OCI-LY1 (cell line): Measurements from ENCODE around the gene RRP1B.

Experiments used
- H2AFZ ChIP-seq: fragments of 200-600 bp; sonication (generic), shearing (Covaris generic); 2 replicates; pipeline ENCODE4 v1.6.0; 2014; ENCODE audit warnings: antibody characterized with exemption, mild to moderate bottlenecking, low read length
- H3F3A ChIP-seq: fragments of 200-600 bp; sonication (generic), shearing (Covaris generic); 2 replicates; pipeline ENCODE4 v1.6.0; 2014; ENCODE audit warnings: mild to moderate bottlenecking, antibody characterized with exemption, low read length, moderate library complexity; ENCODE audit not compliant: insufficient read depth
- H3K27ac ChIP-seq: fragments of 200-600 bp; sonication (generic); 2 replicates; pipeline ENCODE4 v1.5.1; 2014; ENCODE audit warnings: low read length, mixed run types, mild to moderate bottlenecking, low read depth; ENCODE audit not compliant: poor library complexity, severe bottlenecking
- H3K27me3 ChIP-seq: fragments of 200-600 bp; sonication (generic); 2 replicates; pipeline ENCODE4 v1.6.0; 2014; ENCODE audit warnings: antibody characterized with exemption, mild to moderate bottlenecking, low read length, moderate library complexity; ENCODE audit not compliant: insufficient read depth
- H3K36me3 ChIP-seq: fragments of 200-600 bp; sonication (generic); 2 replicates; pipeline ENCODE4 v1.6.1; 2014; ENCODE audit warnings: mild to moderate bottlenecking, antibody characterized with exemption, low read length, moderate library complexity, mixed read lengths; ENCODE audit not compliant: insufficient read depth
- H3K4me1 ChIP-seq: fragments of 200-600 bp; sonication (generic); 2 replicates; pipeline ENCODE4 v1.5.1; 2014; ENCODE audit warnings: mild to moderate bottlenecking, low read length, moderate library complexity; ENCODE audit not compliant: insufficient read depth, severe bottlenecking
- H3K4me2 ChIP-seq: fragments of 200-600 bp; sonication (generic), shearing (Covaris generic); 2 replicates; pipeline ENCODE4 v1.6.1; 2014; ENCODE audit warnings: low read length
- H3K4me3 ChIP-seq: fragments of 200-600 bp; sonication (generic); 2 replicates; pipeline ENCODE4 v1.5.1; 2014; ENCODE audit warnings: low read length, low read depth, mild to moderate bottlenecking, mixed read lengths; ENCODE audit not compliant: poor library complexity, severe bottlenecking
- H3K79me2 ChIP-seq: fragments of 200-600 bp; shearing (Covaris generic); 2 replicates; pipeline ENCODE4 v1.6.1; 2016; ENCODE audit warnings: mixed run types, low read length, mixed read lengths; ENCODE audit not compliant: insufficient read depth
- H3K9ac ChIP-seq: fragments of 200-600 bp; sonication (generic), shearing (Covaris generic); 2 replicates; pipeline ENCODE4 v1.6.1; 2014; ENCODE audit warnings: mild to moderate bottlenecking, low read length, mixed read lengths
- H3K9me2 ChIP-seq: fragments of 200-600 bp; sonication (generic), shearing (Covaris generic); 2 replicates; pipeline ENCODE4 v1.6.1; 2014; ENCODE audit warnings: low read depth, mild to moderate bottlenecking, low read length, mixed read lengths
- H3K9me3 ChIP-seq: fragments of 200-600 bp; shearing (Covaris generic); 2 replicates; pipeline ENCODE4 v1.6.1; 2014; ENCODE audit warnings: low read length, mixed read lengths
- H4K20me1 ChIP-seq: fragments of 200-600 bp; sonication (generic), shearing (Covaris generic); 2 replicates; pipeline ENCODE4 v1.6.0; 2016; ENCODE audit warnings: mild to moderate bottlenecking, low read length; ENCODE audit not compliant: insufficient read depth
- CTCF ChIP-seq: fragments of 200-600 bp; sonication (generic), shearing (Covaris generic); IDR thresholded peaks from 2 replicates; pipeline ENCODE4 v1.5.1; 2017; ENCODE audit warnings: mild to moderate bottlenecking, antibody characterized with exemption, low read length, moderate library complexity, mixed read lengths
- EZH2 ChIP-seq: fragments of 200-600 bp; sonication (generic), shearing (Covaris generic); IDR thresholded peaks from 2 replicates; pipeline ENCODE4 v1.8.0; 2017; ENCODE audit warnings: borderline replicate concordance, mixed run types, mild to moderate bottlenecking, antibody characterized with exemption, low read length, moderate library complexity, mixed read lengths

The RRP1B gene

GRCh38 chr21:43644071-43644470 is 15.3 kb upstream of the RRP1B start:
- Histone ChIP-seq H3K27ac (no peak overlapping the region), H3K9me3 (no peaks in the 10 kb centered on the region), H3K79me2 (no peaks in the 10 kb centered on the region), H3K4me3 (no peak overlapping the region), H3K9me2 (no peaks in the 10 kb centered on the region), H3K4me1 (no peaks in the 10 kb centered on the region), H3K27me3 (no peaks in the 10 kb centered on the region; the same call in 1 of the 2 replicates), H3F3A (no peaks in the 10 kb centered on the region), H3K9ac (no peak overlapping the region), H2AFZ (no peak overlapping the region), H4K20me1 (no peaks in the 10 kb centered on the region), H3K36me3 (no peaks in the 10 kb centered on the region), H3K4me2 (no peak overlapping the region)
- no peak for TF ChIP-seq EZH2
- no peak for TF ChIP-seq CTCF

- Histone ChIP-seq H3K9ac (no peak overlapping the region), H3K36me3 (no peaks in the 10 kb centered on the region), H3K27me3 (no peaks in the 10 kb centered on the region; the same call in 1 of the 2 replicates), H4K20me1 (no peaks in the 10 kb centered on the region), H3K79me2 (no peaks in the 10 kb centered on the region), H3K27ac (no peak overlapping the region), H3K9me2 (no peaks in the 10 kb centered on the region), H3F3A (no peaks in the 10 kb centered on the region), H3K9me3 (no peaks in the 10 kb centered on the region), H3K4me2 (no peak overlapping the region), H3K4me1 (no peaks in the 10 kb centered on the region), H3K4me3 (no peak overlapping the region), H2AFZ (no peak overlapping the region)
- TF ChIP-seq CTCF (no peak), EZH2 (no peak)
Measured at GRCh38 chr21:43644609-43645008, 14.8 kb upstream of the RRP1B start.

GRCh38 chr21:43645136-43645891 is 14.0 kb upstream of the RRP1B start:
- Histone ChIP-seq H3K4me2 (no peak overlapping the region), H3K79me2 (no peaks in the 10 kb centered on the region), H3K27me3 (no peaks in the 10 kb centered on the region; the same call in 1 of the 2 replicates), H3K36me3 (no peaks in the 10 kb centered on the region), H3K9me3 (no peaks in the 10 kb centered on the region), H2AFZ (no peak overlapping the region), H4K20me1 (no peaks in the 10 kb centered on the region), H3F3A (no peaks in the 10 kb centered on the region), H3K27ac (no peak overlapping the region), H3K9ac (no peak overlapping the region), H3K4me1 (no peaks in the 10 kb centered on the region), H3K9me2 (no peaks in the 10 kb centered on the region), H3K4me3 (no peak overlapping the region)
- TF ChIP-seq EZH2 (no peak), CTCF (peak; percentile 37; the same call in 1 of the 2 replicates)
